Muscle layer of colon (tissue), 2 donors: ENCODE measurements around the gene PPP1R16B.

Experiments
- H3K27ac ChIP-seq: one replicate; pipeline ENCODE4 v1.7.0; 2013; ENCODE audit warnings: low read depth, mild to moderate bottlenecking, low read length, moderate library complexity
- H3K27me3 ChIP-seq, 2 donors: one replicate each; pipeline ENCODE4 v1.7.0; 2013; ENCODE audit warnings: low read length in 2 of 2, mild to moderate bottlenecking in 2 of 2; ENCODE audit not compliant: insufficient read depth in 2 of 2, control insufficient read depth in 1 of 2
- H3K36me3 ChIP-seq: one replicate; pipeline ENCODE4 v1.7.0; 2013; ENCODE audit warnings: mild to moderate bottlenecking, low read length; ENCODE audit not compliant: insufficient read depth
- H3K4me1 ChIP-seq: one replicate; pipeline ENCODE4 v1.7.0; 2013; ENCODE audit warnings: mild to moderate bottlenecking, low read length; ENCODE audit not compliant: insufficient read depth
- H3K4me3 ChIP-seq, 2 donors: one replicate each; pipeline ENCODE4 v1.7.0; 2013; ENCODE audit warnings: low read length in 2 of 2, low read depth in 1 of 2, mild to moderate bottlenecking in 1 of 2, moderate library complexity in 1 of 2
- H3K9ac ChIP-seq: one replicate; pipeline ENCODE4 v1.7.0; 2013; ENCODE audit warnings: low read length
- H3K9me3 ChIP-seq: one replicate; pipeline ENCODE4 v1.7.0; 2013; ENCODE audit warnings: mild to moderate bottlenecking, low read length
- donor health status: abdominal sarcoma.
- donor health status: Adenocarcinoma of cecum.

The PPP1R16B gene

GRCh38 chr20:38935285-38935684, 129.8 kb downstream of the PPP1R16B start:
- no peaks in the 10 kb centered on the region for H3K27me3 ChIP-seq
- H3K9me3 ChIP-seq = no peaks in the 10 kb centered on the region
- no peak overlapping the region for H3K9ac ChIP-seq
- H3K36me3 ChIP-seq = no peaks in the 10 kb centered on the region
- H3K4me1 ChIP-seq = peaks cover 17% of the 10 kb centered on the region
- H3K4me3 ChIP-seq = no peak overlapping the region
- H3K27ac ChIP-seq = no peak overlapping the region

- Histone ChIP-seq H3K9ac (no peak overlapping the region), H3K36me3 (no peaks in the 10 kb centered on the region), H3K9me3 (no peaks in the 10 kb centered on the region), H3K27ac (no peak overlapping the region), H3K27me3 (no peaks in the 10 kb centered on the region), H3K4me1 (peaks cover 17% of the 10 kb centered on the region), H3K4me3 (no peak overlapping the region)
These were observed 130.5 kb downstream of the PPP1R16B start for GRCh38 chr20:38935967-38936407.

- no peak overlapping the region for H3K27ac ChIP-seq
- H3K9me3 ChIP-seq = no peaks in the 10 kb centered on the region
- no peak overlapping the region for H3K4me3 ChIP-seq
- no peaks in the 10 kb centered on the region for H3K36me3 ChIP-seq
- no peak overlapping the region for H3K9ac ChIP-seq
- H3K27me3 ChIP-seq = no peaks in the 10 kb centered on the region
- peaks cover 9% of the 10 kb centered on the region for H3K4me1 ChIP-seq
These were observed 131.5 kb downstream of the PPP1R16B start for GRCh38 chr20:38937000-38937399.

GRCh38 chr20:38937978-38938473, 132.5 kb downstream of the PPP1R16B start:
- Histone ChIP-seq H3K9ac (no peak overlapping the region), H3K4me1 (peaks cover under 1% of the 10 kb centered on the region), H3K4me3 (no peak overlapping the region), H3K27ac (no peak overlapping the region), H3K9me3 (no peaks in the 10 kb centered on the region), H3K27me3 (no peaks in the 10 kb centered on the region), H3K36me3 (no peaks in the 10 kb centered on the region)

GRCh38 chr20:38939686-38940085, 134.2 kb downstream of the PPP1R16B start:
- no peak overlapping the region for H3K27ac ChIP-seq
- H3K4me1 ChIP-seq = no peaks in the 10 kb centered on the region
- peaks cover 4% of the 10 kb centered on the region for H3K36me3 ChIP-seq

GRCh38 chr20:38940644-38941043, 135.1 kb downstream of the PPP1R16B start:
- H3K9ac ChIP-seq = no peak overlapping the region
- H3K4me3 ChIP-seq = no peak overlapping the region
- H3K36me3 ChIP-seq = peaks cover 4% of the 10 kb centered on the region
- H3K27ac ChIP-seq = no peak overlapping the region
- no peaks in the 10 kb centered on the region for H3K9me3 ChIP-seq
- no peaks in the 10 kb centered on the region for H3K4me1 ChIP-seq
- no peaks in the 10 kb centered on the region for H3K27me3 ChIP-seq

More at GRCh38 chr20:38939686-38940085, 134.2 kb downstream of the PPP1R16B start:
- Histone ChIP-seq H3K27me3 (no peaks in the 10 kb centered on the region), H3K4me3 (no peak overlapping the region), H3K9ac (no peak overlapping the region), H3K9me3 (no peaks in the 10 kb centered on the region)

GRCh38 chr20:38941726-38942389, 136.4 kb downstream of the PPP1R16B start:
- H3K4me1 ChIP-seq = no peaks in the 10 kb centered on the region
- H3K27me3 ChIP-seq = no peaks in the 10 kb centered on the region
- no peak overlapping the region for H3K27ac ChIP-seq
- no peak overlapping the region for H3K9ac ChIP-seq
- peaks cover 11% of the 10 kb centered on the region for H3K36me3 ChIP-seq
- no peak overlapping the region for H3K4me3 ChIP-seq
- no peaks in the 10 kb centered on the region for H3K9me3 ChIP-seq

GRCh38 chr20:38945012-38945411, 139.5 kb downstream of the PPP1R16B start:
- Histone ChIP-seq H3K36me3 (peaks cover 17% of the 10 kb centered on the region), H3K9ac (no peak overlapping the region), H3K9me3 (no peaks in the 10 kb centered on the region), H3K4me1 (no peaks in the 10 kb centered on the region), H3K27ac (no peak overlapping the region), H3K27me3 (no peaks in the 10 kb centered on the region), H3K4me3 (no peak overlapping the region)

- peaks cover 19% of the 10 kb centered on the region for H3K36me3 ChIP-seq
- H3K27ac ChIP-seq = no peak overlapping the region
- H3K4me1 ChIP-seq = no peaks in the 10 kb centered on the region
- no peak overlapping the region for H3K9ac ChIP-seq
- no peak overlapping the region for H3K4me3 ChIP-seq
- no peaks in the 10 kb centered on the region for H3K9me3 ChIP-seq
- H3K27me3 ChIP-seq = no peaks in the 10 kb centered on the region
These were observed 141.3 kb downstream of the PPP1R16B start for GRCh38 chr20:38946836-38947235.

- no peaks in the 10 kb centered on the region for H3K27me3 ChIP-seq
- no peaks in the 10 kb centered on the region for H3K9me3 ChIP-seq
- no peak overlapping the region for H3K4me3 ChIP-seq
- H3K4me1 ChIP-seq = no peaks in the 10 kb centered on the region
- no peak overlapping the region for H3K27ac ChIP-seq
- H3K36me3 ChIP-seq = peaks cover 27% of the 10 kb centered on the region
- H3K9ac ChIP-seq = no peak overlapping the region
These were observed 142.4 kb downstream of the PPP1R16B start for GRCh38 chr20:38947931-38948362.

GRCh38 chr20:38950254-38950653, 144.8 kb downstream of the PPP1R16B start:
- no peaks in the 10 kb centered on the region for H3K9me3 ChIP-seq
- no peak overlapping the region for H3K9ac ChIP-seq
- no peaks in the 10 kb centered on the region for H3K27me3 ChIP-seq
- no peak overlapping the region for H3K4me3 ChIP-seq
- peaks cover 23% of the 10 kb centered on the region for H3K36me3 ChIP-seq
- H3K27ac ChIP-seq = no peak overlapping the region
- H3K4me1 ChIP-seq = no peaks in the 10 kb centered on the region

GRCh38 chr20:38951611-38952010, 146.1 kb downstream of the PPP1R16B start:
- Histone ChIP-seq H3K9ac (no peak overlapping the region), H3K4me1 (no peaks in the 10 kb centered on the region), H3K27ac (no peak overlapping the region), H3K27me3 (no peaks in the 10 kb centered on the region), H3K4me3 (no peak overlapping the region), H3K36me3 (peaks cover 18% of the 10 kb centered on the region), H3K9me3 (no peaks in the 10 kb centered on the region)
